Measurements from ENCODE around the gene OR6M1. TPM values are rescaled to one million over a fixed set of nuclear protein-coding genes. Genes with fewer than 3 reads are reported as not detected.

Gene OR6M1
- total and polyA plus RNA-seq, 9 of the 15 experiments (the other 6 are each of a cell fraction or from before 2014, with no cell fraction given): not detected

GRCh38 chr11:123852321-123852720, 46.2 kb upstream of the OR6M1 start:
- no peaks in the 10 kb centered on the region for H3K79me2 ChIP-seq (ENCODE audit: control insufficient read depth, insufficient read depth, low read length)
- intact Hi-C loops (cut with micrococcal nuclease): no loop called here
- H3K27me3 ChIP-seq (ENCODE audit: control insufficient read depth in 2 of 2, insufficient read depth in 2 of 2, low read length in 2 of 2): no peaks in the 10 kb centered on the region; a peak in 1 of 5 replicates
- BruUV-seq (replicated peaks): no TSS peak
- no peaks in the 10 kb centered on the region for H3K9me1 ChIP-seq (ENCODE audit: control insufficient read depth, insufficient read depth, low read length)
- no peaks in the 10 kb centered on the region for H4K20me1 ChIP-seq (replicated peaks; ENCODE audit: control insufficient read depth, insufficient read depth, low read length)
- H3K27ac ChIP-seq (ENCODE audit: extremely low read depth, low read depth, low read length): no peak overlapping the region
- ChIA-PET POLR2A (no interaction called here), CTCF (ENCODE audit: low intra/inter-chr PET ratio) (no interaction called here)
- no peaks in the 10 kb centered on the region for H3K9me3 ChIP-seq (replicated peaks; ENCODE audit: control insufficient read depth, insufficient read depth, low read depth, low read length)
- DNase-seq (ENCODE audit: extremely low read depth in 1 of 4, low spot score in 3 of 4): no peak
- H3K9ac ChIP-seq (ENCODE audit: insufficient read depth in 1 of 2, low read depth in 2 of 2, low read length in 2 of 2): no peak overlapping the region
- no peak for FAIRE-seq
- no peak overlapping the region for H2AFZ ChIP-seq (ENCODE audit: low read depth, low read length)
- H3K4me3 ChIP-seq: no peak overlapping the region
- no peaks in the 10 kb centered on the region for H3K36me3 ChIP-seq (ENCODE audit: control insufficient read depth, insufficient read depth, low read length)
- no peak overlapping the region for H3K4me2 ChIP-seq (ENCODE audit: insufficient read depth, low read length)
- in situ Hi-C loops (cut with MboI): no loop called here
- ATAC-seq: no peak
- H3K4me1 ChIP-seq (replicated peaks in 1 of 2; ENCODE audit: control insufficient read depth in 2 of 2, insufficient read depth in 2 of 2, low read length in 2 of 2): no peaks in the 10 kb centered on the region
- TF ChIP-seq TSHZ1 (CRISPR knock-in tag; IDR thresholded peaks at IDR 0.05) (no peak), CAMTA2 (CRISPR knock-in tag; conservative IDR thresholded peaks at IDR 0.05) (no peak), CBX2 (IDR thresholded peaks at IDR 0.05; ENCODE audit: insufficient read depth, low read length, poor library complexity, severe bottlenecking) (no peak), NFIC (IDR thresholded peaks at IDR 0.05) (no peak), CREB3 (tag; conservative IDR thresholded peaks at IDR 0.05; ENCODE audit: low read depth) (no peak), RERE (CRISPR knock-in tag; IDR thresholded peaks at IDR 0.05; ENCODE audit: borderline replicate concordance) (no peak), SPI1 (IDR thresholded peaks at IDR 0.05; ENCODE audit: borderline replicate concordance, low read depth, low read length) (no peak), TEAD4 (IDR thresholded peaks at IDR 0.05; ENCODE audit: low read length) (no peak), TEAD4 (CRISPR knock-in tag; IDR thresholded peaks at IDR 0.05; ENCODE audit: borderline replicate concordance) (no peak), POLR2AphosphoS5 (IDR thresholded peaks at IDR 0.05; ENCODE audit: control insufficient read depth, insufficient read depth, low read depth, low read length) (no peak), RNF2 (IDR thresholded peaks at IDR 0.05) (no peak), ZNF277 (CRISPR knock-in tag; IDR thresholded peaks at IDR 0.05; ENCODE audit: borderline replicate concordance) (no peak)

Measured in K562 (cell line).